Astrocyte (in vitro differentiated cells and primary cell): ENCODE data around the gene CSRNP3.

Experiments used
- EZH2 ChIP-seq: IDR thresholded peaks from 2 replicates; pipeline ENCODE4 v1.6.1; 2012; ENCODE audit warnings: mild to moderate bottlenecking, low read length, inconsistent platforms; ENCODE audit not compliant: insufficient read depth
- TF ChIP-seq, protein P1 (sequence below): IDR thresholded peaks from 2 replicates; pipeline ENCODE4 v1.5.1; 2011; ENCODE audit warnings: low read depth, mild to moderate bottlenecking, inconsistent platforms, low read length, moderate library complexity; ENCODE audit not compliant: insufficient read depth

DNA sequence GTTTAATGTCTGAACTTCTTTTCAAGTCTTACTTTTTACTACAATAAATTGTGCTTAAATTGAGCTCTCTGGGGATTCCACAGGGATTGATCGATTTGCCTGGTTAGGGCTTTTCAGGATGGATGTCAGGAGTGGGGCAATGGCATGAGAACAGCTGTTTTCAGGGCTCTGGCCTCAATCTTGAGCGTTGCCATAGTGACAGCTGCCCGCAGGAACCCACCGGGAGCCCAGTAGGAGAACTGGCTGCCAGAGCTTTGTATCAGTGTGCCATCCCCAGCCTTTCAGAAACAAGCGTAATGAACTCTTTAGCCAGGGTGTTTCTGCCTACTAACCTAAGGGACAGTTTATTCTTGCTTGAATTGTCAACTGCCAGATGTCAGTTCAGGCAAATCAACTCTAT lies 231.0 kb downstream of the CSRNP3 start:
- TF ChIP-seq, protein P1, sequence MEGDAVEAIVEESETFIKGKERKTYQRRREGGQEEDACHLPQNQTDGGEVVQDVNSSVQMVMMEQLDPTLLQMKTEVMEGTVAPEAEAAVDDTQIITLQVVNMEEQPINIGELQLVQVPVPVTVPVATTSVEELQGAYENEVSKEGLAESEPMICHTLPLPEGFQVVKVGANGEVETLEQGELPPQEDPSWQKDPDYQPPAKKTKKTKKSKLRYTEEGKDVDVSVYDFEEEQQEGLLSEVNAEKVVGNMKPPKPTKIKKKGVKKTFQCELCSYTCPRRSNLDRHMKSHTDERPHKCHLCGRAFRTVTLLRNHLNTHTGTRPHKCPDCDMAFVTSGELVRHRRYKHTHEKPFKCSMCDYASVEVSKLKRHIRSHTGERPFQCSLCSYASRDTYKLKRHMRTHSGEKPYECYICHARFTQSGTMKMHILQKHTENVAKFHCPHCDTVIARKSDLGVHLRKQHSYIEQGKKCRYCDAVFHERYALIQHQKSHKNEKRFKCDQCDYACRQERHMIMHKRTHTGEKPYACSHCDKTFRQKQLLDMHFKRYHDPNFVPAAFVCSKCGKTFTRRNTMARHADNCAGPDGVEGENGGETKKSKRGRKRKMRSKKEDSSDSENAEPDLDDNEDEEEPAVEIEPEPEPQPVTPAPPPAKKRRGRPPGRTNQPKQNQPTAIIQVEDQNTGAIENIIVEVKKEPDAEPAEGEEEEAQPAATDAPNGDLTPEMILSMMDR: no peak
- no peak for TF ChIP-seq EZH2
